SU-DHL-6 (cell line): Measurements from ENCODE around the gene GRN.

Source experiments
- H2AFZ ChIP-seq: fragments of 200-600 bp; sonication (generic); 2 replicates; pipeline ENCODE4 v1.6.1; 2014; ENCODE audit warnings: low read depth, mild to moderate bottlenecking, moderate library complexity, mixed read lengths, antibody characterized with exemption, low read length; ENCODE audit not compliant: severe bottlenecking
- H3F3A ChIP-seq: fragments of 200-600 bp; shearing (Covaris generic); 2 replicates; pipeline ENCODE4 v1.6.0; 2016; ENCODE audit warnings: antibody characterized with exemption, mild to moderate bottlenecking; ENCODE audit not compliant: insufficient read depth
- H3K27ac ChIP-seq: fragments of 200-600 bp; sonication (generic); 2 replicates; pipeline ENCODE4 v1.5.1; 2016; ENCODE audit warnings: low read depth, mild to moderate bottlenecking, low read length, moderate library complexity, mixed read lengths
- H3K27me3 ChIP-seq: fragments of 200-600 bp; sonication (generic), shearing (Covaris generic); 2 replicates; pipeline ENCODE4 v1.6.0; 2014; ENCODE audit warnings: mild to moderate bottlenecking, low read length
- H3K36me3 ChIP-seq: fragments of 200-600 bp; sonication (generic); 2 replicates; pipeline ENCODE4 v1.6.1; 2014; ENCODE audit warnings: mild to moderate bottlenecking, low read length, mixed read lengths
- H3K4me2 ChIP-seq: fragments of 300-600, 200-600 bp; shearing (Covaris generic), sonication (generic); 2 replicates; pipeline ENCODE4 v1.6.0; 2014; ENCODE audit warnings: low read length, low read depth, mild to moderate bottlenecking; ENCODE audit not compliant: poor library complexity, severe bottlenecking
- H3K4me3 ChIP-seq: fragments of 200-600 bp; sonication (generic); 2 replicates; pipeline ENCODE4 v1.5.1; 2014; ENCODE audit warnings: antibody characterized with exemption, low read length, mild to moderate bottlenecking, mixed read lengths; ENCODE audit not compliant: insufficient read depth, poor library complexity, severe bottlenecking
- H3K79me2 ChIP-seq: fragments of 200-600 bp; sonication (generic); 2 replicates; pipeline ENCODE4 v1.6.1; 2014; ENCODE audit warnings: mild to moderate bottlenecking, low read length, moderate library complexity; ENCODE audit not compliant: insufficient read depth
- H3K9ac ChIP-seq: fragments of 200-600 bp; sonication (generic); 2 replicates; pipeline ENCODE4 v1.7.0; 2014; ENCODE audit warnings: mild to moderate bottlenecking, low read length
- H3K9me2 ChIP-seq: fragments of 200-600 bp; sonication (generic); replicated peaks from 2 replicates; pipeline ENCODE4 v1.6.1; 2014; ENCODE audit warnings: low read length; ENCODE audit not compliant: insufficient read depth
- H3K9me3 ChIP-seq: fragments of 200-600 bp; sonication (generic); 2 replicates; pipeline ENCODE4 v1.6.1; 2014; ENCODE audit warnings: low read length, mixed read lengths; ENCODE audit not compliant: insufficient read depth
- H4K20me1 ChIP-seq: fragments of 200-600 bp; sonication (generic); 2 replicates; pipeline ENCODE4 v1.6.1; 2014; ENCODE audit warnings: low read depth, mild to moderate bottlenecking, antibody characterized with exemption, low read length, moderate library complexity, mixed read lengths
- EZH2phosphoT487 ChIP-seq: fragments of 200-600 bp; sonication (generic), shearing (Covaris generic); conservative IDR thresholded peaks from 2 replicates; pipeline ENCODE4 v1.6.1; 2018; ENCODE audit warnings: mild to moderate bottlenecking, antibody characterized with exemption, low read length, moderate library complexity, mixed read lengths
- TF ChIP-seq, protein P1 (sequence below): fragments of 200-600 bp; sonication (generic); IDR thresholded peaks from one replicate; pipeline ENCODE4 v1.5.1; 2017; ENCODE audit warnings: antibody characterized with exemption, mild to moderate bottlenecking, low read length, moderate library complexity; ENCODE audit not compliant: insufficient read depth, poor library complexity, severe bottlenecking

The GRN gene

DNA sequence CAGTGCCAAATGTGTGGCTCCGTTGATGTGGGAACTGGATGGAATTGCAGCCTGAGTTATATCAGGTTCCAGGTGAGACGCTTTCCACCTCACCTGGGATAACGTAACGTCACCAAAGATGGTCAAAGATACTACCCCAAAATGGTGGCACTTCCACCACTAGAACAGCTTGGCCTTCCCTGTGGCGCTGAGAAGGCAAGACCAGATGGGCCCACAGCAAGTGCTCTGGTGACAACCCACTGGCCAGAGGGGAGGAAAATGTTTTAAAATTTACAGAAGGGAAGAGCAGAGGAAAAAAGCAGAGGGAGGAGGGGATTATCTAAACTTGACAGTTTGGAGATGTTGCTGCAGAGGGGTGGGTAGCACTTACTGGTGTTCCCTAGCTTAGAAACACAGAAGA, 51.8 kb downstream of the GRN start:
- TF ChIP-seq EZH2phosphoT487, result no peak
- TF ChIP-seq, protein P1, sequence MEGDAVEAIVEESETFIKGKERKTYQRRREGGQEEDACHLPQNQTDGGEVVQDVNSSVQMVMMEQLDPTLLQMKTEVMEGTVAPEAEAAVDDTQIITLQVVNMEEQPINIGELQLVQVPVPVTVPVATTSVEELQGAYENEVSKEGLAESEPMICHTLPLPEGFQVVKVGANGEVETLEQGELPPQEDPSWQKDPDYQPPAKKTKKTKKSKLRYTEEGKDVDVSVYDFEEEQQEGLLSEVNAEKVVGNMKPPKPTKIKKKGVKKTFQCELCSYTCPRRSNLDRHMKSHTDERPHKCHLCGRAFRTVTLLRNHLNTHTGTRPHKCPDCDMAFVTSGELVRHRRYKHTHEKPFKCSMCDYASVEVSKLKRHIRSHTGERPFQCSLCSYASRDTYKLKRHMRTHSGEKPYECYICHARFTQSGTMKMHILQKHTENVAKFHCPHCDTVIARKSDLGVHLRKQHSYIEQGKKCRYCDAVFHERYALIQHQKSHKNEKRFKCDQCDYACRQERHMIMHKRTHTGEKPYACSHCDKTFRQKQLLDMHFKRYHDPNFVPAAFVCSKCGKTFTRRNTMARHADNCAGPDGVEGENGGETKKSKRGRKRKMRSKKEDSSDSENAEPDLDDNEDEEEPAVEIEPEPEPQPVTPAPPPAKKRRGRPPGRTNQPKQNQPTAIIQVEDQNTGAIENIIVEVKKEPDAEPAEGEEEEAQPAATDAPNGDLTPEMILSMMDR, result no peak
- Histone ChIP-seq H3K4me2 (no peak overlapping the region), H3K9me3 (no peaks in the 10 kb centered on the region), H3K27ac (no peak overlapping the region), H3K9ac (no peak overlapping the region), H4K20me1 (no peaks in the 10 kb centered on the region), H3K4me3 (no peak overlapping the region), H3K36me3 (peaks cover 3% of the 10 kb centered on the region; the same call in 1 of the 2 replicates), H3K9me2 (no peaks in the 10 kb centered on the region), H3K79me2 (no peaks in the 10 kb centered on the region), H2AFZ (no peak overlapping the region), H3K27me3 (no peaks in the 10 kb centered on the region), H3F3A (peaks cover 5% of the 10 kb centered on the region; the same call in 1 of the 2 replicates)

DNA sequence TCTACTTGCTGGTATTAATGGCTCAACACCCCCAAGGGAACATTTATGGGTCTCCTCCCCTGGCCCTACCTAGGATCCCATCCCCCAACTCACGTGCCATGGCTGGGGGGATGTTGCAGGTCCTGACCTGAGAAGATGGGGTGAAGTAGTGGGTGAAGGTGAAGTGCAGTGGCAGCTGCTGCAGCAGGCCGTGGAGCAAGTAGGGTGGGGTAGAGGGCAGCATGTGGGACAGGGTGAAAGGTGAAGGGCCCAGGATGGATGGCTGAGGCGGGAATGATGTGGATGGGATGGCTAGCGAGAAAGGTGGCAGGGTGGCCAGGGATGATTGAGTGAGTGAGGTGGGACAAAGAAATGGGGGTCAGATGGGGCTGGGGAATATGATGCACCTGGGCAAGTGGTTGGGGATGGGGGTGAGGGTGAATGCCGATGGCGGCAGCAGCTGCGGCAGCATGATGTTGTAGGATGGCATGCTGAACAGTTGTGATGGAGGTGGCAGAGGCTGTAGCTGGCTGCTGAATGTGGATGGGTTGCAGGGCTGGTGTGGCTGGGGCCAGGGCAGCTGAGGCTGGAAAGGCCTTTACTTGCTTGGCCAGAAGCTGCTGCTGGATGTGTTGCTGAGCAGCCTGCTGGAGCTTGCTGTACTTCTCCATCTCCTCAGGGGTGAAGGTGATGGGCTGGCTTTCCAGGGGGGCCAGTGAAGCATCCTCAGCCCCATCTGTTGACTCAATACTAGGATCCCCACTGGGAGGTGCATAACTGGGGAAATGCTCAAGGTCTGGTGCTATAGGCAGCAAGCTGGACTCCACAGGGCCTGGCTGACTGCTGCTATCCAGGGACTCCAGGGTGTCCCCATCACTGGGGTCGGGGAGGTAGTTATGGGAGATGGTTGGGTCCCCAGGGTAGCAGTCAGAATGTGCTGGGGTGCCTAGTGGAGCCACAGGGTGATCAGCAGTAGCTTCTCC, 52.7 kb downstream of the GRN start:
- Histone ChIP-seq H3K9ac (no peak overlapping the region), H3K27me3 (no peaks in the 10 kb centered on the region), H3K79me2 (no peaks in the 10 kb centered on the region), H3K4me3 (no peak overlapping the region), H3F3A (peaks cover 5% of the 10 kb centered on the region; the same call in 1 of the 2 replicates), H3K9me2 (no peaks in the 10 kb centered on the region), H3K9me3 (no peaks in the 10 kb centered on the region), H2AFZ (no peak overlapping the region), H4K20me1 (no peaks in the 10 kb centered on the region), H3K27ac (no peak overlapping the region), H3K4me2 (no peak overlapping the region), H3K36me3 (peaks cover 6% of the 10 kb centered on the region; the same call in 1 of the 2 replicates)
- TF ChIP-seq, protein P1, result no peak
- TF ChIP-seq EZH2phosphoT487, result no peak

GRCh38 chr17:44398692-44399691, 53.9 kb downstream of the GRN start:
- H3K36me3 ChIP-seq, result peaks cover 6% of the 10 kb centered on the region; the same call in 1 of the 2 replicates
- peaks cover 5% of the 10 kb centered on the region; the same call in 1 of the 2 replicates for H3F3A ChIP-seq
- no peaks in the 10 kb centered on the region for H4K20me1 ChIP-seq
- no peaks in the 10 kb centered on the region for H3K9me3 ChIP-seq
- no peak overlapping the region for H3K27ac ChIP-seq
- H3K79me2 ChIP-seq, result no peaks in the 10 kb centered on the region
- H3K4me2 ChIP-seq, result no peak overlapping the region
- no peaks in the 10 kb centered on the region for H3K27me3 ChIP-seq
- H3K9ac ChIP-seq, result no peak overlapping the region
- no peak overlapping the region for H3K4me3 ChIP-seq
- no peak overlapping the region for H2AFZ ChIP-seq
- TF ChIP-seq, protein P1, result no peak
- no peak for TF ChIP-seq EZH2phosphoT487
- H3K9me2 ChIP-seq, result no peaks in the 10 kb centered on the region
